HT1080 (cell line): ENCODE measurements around the gene GIPC2. TPM values are rescaled to one million over a fixed set of nuclear protein-coding genes. Genes with fewer than 3 reads are reported as not detected.
"Not testable (repeated sequence)": the region's sequence is repeated elsewhere in the genome, so short reads cannot be mapped to it uniquely, and the experiment has no call there.

Experiments used
- DNase-seq: peaks from one replicate; pipeline ENCODE4 v3.0.0-alpha.2; 2015; ENCODE audit warnings: low read depth
- total RNA-seq: library from RNA; depleted of rRNA; stranded (reverse); fragments of >200 nt; shearing (Covaris generic); gene quantifications from 2 replicates; pipeline ENCODE4 v1.2.3, GENCODE V29; 2014

GIPC2 gene
- total RNA-seq, 1 experiment from 2014 or later, result not detected

- no peak for DNase-seq
Observed at GRCh38 chr1:78068681-78069283, 23.0 kb downstream of the GIPC2 start.

- no peak for DNase-seq
Observed at GRCh38 chr1:78069784-78070183, 24.0 kb downstream of the GIPC2 start.

DNA sequence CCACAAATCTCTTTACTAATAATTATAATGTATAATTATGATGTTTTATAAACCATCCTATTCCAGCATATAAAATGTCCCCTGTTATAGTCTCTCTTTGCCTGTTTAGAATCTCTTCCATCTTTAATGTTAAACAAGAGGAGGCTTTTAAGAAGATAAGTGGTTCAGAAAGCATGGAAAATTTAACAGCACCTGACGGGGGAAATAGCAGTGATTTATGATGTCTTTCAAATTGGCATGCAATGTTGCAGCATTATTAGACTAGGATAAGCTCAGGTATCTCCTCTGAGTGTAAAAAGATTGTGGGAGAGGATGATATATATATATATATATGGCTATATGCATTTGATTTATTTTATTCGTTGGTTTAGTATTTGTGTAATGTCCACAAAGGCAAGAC lies 24.4 kb downstream of the GIPC2 start:
- no peak for DNase-seq

DNA sequence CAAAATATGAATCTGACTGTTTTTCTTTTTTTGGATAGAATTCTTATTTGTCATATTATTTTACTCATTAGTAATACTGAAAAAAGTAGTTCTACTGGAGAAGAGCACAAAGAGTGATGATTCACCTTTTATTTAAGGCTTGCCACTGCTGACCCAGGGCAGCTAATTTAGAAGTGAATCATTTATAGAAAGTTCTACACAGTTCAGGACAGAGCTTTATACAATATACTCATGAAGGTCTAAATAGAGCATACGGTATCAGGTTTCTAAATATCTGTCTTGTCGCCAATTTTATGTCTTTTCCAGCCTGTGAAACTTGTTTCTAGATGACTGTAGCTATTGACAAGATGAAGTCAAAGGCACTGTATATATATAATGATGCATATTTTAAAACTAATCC lies 25.0 kb downstream of the GIPC2 start:
- DNase-seq, result peak; percentile 92

GRCh38 chr1:78071696-78072095 lies 25.9 kb downstream of the GIPC2 start:
- DNase-seq, result no peak

DNA sequence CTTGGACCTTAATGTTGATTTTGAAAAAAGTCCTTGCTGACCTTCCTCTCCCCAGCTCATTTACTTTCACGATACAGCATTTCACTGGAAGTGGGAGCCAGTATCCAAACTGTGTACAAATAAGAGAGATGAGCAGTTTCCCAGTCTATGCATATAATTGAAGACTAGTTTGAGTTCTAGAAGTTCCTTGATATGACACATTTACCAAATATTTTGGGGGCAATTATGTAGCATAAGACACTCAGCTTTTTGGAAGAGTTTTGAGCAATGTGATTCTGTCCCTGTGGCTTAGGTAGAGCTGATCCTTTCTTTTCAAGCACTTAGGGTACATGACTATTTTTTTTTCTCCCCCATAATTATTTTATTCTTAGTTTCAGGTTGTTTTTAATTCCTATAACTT lies 26.4 kb downstream of the GIPC2 start:
- no peak for DNase-seq

DNA sequence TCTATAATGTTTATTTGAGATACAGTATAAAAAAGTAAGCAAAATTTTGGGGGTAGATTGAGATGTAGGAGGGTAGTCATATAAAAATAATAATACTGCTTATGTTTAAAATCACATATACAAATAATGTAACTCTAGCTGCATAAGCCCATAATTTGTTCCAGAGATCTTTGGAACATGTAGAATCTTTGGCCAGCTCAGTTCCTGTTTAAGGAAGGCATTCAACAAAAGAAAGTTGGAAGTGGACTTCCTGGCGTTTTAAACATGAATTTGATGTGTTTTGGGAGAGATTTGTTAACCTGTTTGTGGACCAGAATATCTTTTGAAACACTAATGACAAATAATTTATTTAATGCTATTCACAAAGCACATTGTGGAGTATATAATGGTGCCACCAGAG lies 27.7 kb downstream of the GIPC2 start:
- DNase-seq, result no peak

- peak; percentile 69 for DNase-seq
Observed at GRCh38 chr1:78075621-78076020, 29.9 kb downstream of the GIPC2 start.

DNA sequence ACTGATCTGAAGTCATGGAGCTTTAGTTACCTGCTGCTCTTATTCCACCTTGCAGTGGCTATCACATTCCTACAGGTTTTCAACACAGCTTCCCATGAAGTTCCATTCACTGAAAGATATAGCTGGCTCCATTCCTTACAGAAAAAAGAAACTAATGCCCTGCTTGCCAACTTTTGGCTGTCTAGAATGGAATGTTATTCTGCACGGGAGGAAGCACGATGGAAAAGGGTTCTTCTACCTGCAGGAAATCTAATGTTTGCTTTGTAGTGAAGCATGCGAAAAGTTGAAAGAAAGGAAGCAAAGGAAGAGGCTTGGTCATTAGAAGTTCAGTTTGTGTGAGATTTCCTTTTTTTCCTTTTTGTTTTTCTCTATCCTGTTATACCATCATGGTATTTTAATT lies 32.6 kb downstream of the GIPC2 start:
- DNase-seq, result no peak

DNA sequence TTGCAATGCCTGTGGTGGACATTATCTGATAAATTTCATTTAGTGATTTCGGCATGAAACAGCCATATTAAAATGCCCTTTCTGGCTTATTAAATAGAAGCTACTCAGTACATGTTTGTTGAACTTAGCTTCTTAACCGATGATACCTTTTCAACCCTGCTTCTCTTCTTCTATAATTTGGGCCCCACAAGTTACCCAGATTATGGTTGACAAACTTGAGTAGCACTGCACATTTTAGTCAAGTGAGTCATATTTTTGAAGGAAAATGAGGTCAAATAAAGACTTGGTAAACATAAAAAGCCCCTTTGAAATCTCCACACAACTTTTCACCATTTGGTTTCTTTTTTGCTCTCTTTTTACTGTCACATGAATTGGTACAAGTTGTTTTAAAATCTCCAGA lies 33.8 kb downstream of the GIPC2 start:
- DNase-seq, result peak; percentile 40

DNA sequence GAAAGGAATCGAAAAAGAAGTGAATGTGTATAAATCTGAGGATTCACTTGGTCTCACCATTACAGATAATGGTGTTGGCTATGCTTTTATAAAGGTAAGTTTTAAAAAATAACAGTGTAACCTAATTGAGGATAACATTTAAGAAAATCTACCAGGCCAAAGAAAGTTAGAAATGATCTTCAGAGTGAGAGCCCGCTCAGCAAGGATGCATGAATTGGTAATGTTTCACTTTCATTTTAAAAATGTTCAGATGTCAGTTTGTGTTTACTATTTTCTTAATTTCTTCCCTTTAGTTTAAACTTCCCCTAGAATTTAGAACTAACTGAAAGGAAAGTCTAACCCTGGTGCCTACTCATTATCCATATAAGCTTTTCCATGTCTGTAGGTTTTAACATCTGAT lies 35.0 kb downstream of the GIPC2 start:
- DNase-seq, result no peak

DNA sequence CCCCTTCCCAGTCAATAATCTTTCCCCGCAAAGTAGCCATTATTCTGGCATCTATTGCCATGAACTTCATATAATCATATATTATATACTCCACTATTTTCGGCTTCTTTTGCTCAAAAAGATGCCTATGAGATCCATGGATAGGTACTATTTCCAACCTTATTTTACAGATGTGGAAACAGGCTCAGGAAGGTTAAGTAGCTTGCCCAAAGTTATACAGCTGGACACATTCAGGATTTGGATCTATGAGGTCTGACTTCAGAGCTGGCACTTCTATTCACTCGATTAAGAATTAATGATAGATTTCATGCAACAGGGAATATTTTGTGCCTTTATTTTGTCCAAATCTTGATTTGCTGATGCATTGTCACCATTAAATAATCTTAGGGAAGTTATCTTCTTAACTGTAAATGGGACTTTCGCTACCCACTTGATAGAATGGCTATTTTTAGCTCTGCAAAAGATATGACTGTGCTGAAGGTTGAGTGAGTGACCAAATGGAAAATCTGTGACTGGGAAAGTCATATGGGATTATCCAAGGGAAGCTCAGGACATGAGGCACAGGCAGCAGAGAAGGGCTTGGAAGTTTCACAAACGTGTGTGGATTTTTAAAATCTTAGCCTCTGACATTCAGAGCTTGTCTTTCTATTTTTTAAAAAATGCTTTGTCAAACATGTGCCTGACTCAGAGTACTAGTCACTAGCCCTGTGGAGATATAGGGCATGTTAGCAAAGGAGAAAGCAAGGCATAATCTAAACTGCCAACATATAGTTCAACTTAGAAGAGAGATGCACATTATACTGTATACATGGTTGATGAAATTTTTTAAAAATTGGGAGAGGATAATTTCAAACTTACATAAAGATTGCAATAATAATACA lies 36.5 kb downstream of the GIPC2 start:
- no peak for DNase-seq

GRCh38 chr1:78084639-78085038 lies 38.9 kb downstream of the GIPC2 start:
- DNase-seq, result not testable (repeated sequence)

DNA sequence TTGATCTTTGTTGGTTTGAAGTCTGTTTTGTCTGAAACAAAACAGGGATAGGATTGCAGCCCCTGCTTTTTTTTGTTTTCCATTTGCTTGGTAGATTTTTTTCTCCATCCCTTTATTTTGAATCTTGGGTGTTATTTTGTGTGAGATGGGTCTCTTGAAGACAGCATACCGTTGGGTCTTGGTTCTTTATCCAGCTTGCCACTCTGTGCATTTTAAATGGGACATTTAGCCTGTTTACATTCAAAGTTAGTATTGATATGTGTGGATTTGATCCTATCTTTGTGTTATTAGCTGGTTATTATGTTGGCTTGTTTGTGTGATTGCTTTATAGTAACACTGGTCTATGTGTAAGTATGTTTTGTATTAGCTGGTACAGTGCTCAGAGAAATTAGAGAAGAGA lies 40.9 kb downstream of the GIPC2 start:
- no peak for DNase-seq

DNA sequence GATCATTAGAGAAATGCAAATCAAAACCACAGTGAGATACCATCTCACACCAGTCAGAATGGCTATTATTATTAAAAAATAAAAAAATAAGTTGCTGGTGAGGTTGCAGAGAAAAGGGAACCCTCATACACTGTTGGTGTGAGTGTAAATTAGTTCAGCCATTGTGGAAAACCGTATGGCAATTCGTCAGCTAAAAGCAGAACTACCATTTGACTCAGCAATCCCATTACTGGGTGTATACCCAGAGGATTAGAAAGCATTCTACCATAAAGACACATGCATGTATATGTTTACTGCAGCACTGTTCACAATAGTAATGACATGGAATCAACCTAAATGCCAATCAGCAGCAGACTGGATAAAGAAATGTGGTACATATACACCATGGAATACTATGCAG lies 42.2 kb downstream of the GIPC2 start:
- DNase-seq, result no peak

DNA sequence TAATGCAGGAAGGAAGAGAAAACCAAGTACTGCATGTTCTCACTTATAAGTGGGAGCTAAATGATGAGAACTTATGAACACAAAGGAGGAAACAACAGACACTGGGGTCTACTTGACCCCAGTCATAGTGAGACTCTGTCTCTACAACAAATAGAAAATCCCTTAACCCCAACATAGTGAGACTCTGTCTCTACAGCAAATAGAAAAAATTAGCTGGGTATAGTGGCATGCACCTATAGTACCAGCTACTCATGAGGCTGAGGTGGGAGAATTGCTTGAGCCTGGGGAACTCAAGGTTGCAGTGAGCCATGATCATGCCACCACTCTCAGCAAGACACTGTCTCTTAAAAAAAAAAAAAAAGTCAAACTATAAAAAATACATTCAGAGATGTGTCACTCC lies 42.7 kb downstream of the GIPC2 start:
- DNase-seq, result no peak

DNA sequence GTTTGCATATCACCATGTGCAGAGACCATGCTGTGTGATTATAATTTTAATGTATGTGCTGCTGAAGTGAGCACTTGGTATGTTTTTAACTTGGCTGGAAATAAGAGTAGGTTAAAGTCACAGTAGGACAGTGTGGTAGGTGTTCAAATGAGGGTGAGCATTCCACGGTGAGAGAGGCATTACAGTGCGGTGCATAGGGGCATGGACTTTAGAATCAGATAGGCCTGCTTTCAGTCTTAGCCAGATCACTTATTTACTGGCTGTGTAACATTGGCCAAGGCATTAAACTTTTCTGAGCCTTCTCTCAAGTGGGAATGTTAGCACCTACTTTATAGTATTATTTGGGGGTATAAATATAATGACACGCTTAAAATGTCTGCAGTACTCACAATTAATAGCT lies 43.2 kb downstream of the GIPC2 start:
- no peak for DNase-seq

DNA sequence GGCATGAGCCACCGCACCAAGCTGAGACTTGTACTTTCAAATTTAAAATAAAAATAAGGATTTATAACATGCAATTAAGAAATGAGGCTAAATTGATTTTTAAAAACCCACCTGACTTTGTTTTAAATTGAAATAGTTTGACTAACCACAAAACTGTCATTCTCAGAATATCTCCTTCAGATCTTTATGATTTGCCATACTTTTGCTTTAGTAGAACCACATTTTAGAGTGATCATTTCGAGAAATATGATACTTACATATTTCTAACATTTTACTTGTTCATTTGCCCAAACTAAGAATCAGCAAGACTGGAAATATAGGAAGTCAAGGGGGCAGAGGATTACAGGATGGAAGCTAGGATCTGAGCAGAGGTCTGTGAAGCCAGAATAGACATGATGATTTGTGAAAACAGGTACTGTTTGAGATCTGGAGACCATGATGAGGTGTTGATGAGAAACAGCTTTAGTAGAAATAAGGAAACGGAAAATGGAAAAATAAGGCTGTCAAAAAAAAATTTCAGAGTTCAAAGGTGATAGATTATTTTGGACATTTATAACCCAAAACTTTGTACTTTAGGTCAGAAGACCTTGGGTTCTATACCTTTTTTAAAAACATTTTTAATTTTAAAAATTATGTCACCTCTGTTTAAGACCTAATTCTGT lies 44.8 kb downstream of the GIPC2 start:
- DNase-seq, result no peak

DNA sequence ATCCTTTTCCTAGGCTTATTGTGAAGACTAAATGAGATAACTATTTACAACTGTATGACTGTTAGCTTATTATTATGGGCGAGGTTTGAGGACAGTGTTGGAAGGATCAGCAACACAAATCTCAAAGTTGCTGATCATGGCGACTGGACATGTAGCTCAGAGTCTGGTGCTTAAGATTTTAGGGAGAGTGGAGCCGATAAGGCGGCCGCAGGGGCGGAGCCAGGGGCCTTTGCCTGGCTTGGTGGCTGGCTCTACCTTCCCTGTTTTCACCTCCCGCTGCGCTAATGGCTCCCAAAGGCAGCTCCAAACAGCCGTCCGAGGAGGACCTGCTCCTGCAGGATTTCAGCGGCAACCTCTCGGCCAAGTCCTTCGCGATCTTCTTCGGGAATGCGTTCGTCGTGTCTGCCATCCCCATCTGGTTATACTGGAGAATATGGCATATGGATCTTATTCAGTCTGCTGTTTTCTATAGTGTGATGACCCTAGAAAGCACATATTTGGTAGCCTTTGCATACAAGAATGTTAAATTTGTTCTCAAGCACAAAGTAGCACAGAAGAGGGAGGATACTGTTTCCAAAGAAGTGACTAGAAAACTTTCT lies 45.5 kb downstream of the GIPC2 start:
- DNase-seq, result no peak

DNA sequence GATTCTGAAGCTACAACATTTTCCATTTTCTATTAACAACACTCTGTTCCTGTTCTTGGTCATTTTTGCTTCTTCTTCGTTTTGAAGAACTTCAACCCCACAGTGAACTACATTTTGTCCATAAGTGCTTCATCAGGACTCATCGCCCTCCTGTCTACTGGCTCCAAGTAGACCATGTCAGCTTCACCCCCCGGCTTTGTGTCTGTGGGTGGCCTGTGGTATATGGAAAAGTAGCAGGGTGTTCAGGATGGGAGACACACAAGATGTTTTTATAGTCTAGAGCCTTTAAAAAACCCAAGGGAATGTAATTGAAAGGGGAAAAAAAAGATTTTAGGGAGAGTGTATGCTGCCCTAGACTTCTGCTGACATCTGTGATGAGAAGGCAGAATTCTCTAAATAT lies 46.1 kb downstream of the GIPC2 start:
- DNase-seq, result no peak

GRCh38 chr1:78092643-78093042 lies 46.9 kb downstream of the GIPC2 start:
- peak; percentile 73 for DNase-seq

- no peak for DNase-seq
Observed at GRCh38 chr1:78093560-78093959, 47.8 kb downstream of the GIPC2 start.
